NCI-H2196 (cell line): ENCODE measurements around the gene ALDH7A1.

Experiments used
- DNase-seq: peaks from one replicate; lab custom pipeline; 2025; ENCODE audit not compliant: unreplicated experiment; lab: John Stamatoyannopoulos, UW

The ALDH7A1 gene

DNA sequence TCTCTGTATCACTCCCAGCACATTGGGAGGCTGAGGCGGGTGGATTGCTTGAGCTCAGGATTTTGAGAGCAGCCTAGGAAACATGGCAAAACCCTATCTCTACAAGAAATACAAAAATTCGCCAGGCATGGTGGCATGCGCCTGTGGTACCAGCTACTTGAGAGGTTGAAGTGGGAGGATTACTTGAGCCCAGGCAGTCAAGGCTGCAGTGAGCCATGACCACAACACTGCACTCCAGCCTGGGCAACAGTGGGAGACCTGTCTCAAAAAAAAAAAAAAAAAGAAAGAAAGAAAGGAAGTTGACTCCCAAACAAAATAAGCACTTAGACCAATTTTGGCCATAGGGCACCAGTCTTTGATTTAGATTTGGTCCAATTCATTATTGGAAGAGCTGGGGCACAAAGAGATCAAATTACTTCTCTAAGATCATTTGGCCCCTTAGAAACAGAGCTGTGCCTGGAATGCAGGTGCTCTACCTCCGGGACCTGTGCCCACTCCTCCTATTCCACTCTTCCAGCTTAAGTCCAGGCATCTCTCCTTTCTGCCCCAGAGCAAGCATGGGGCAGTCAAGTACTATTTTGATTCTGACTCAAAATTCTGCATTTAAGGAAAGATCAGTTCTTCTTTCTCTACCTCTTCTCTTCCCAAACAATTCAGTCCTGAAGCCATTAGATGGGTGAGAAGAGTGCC is 59.0 kb downstream of the ALDH7A1 start:
- DNase-seq = no peak

DNA sequence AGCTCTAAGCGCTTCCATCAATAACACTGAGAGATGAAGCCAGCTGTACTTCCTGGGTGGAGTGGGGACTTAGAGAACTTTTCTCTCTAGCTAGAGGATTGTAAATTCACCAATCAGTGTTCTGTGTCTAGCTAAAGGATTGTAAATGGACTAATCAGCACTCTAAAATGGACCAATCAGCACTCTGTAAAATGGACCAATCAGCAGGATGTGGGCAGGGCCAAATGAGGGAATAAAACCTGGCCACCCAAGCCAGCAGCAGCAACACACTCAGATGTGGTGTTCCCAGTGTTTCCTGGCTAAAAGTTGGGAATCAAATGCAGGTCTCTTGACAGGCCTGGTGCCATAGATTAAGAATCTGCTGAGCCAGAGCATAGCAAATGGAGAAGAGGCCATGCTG is 60.5 kb downstream of the ALDH7A1 start:
- DNase-seq = no peak

GRCh38 chr5:126531543-126532120 is 63.4 kb downstream of the ALDH7A1 start:
- DNase-seq = no peak

GRCh38 chr5:126527892-126528291 is 67.1 kb downstream of the ALDH7A1 start:
- no peak for DNase-seq

DNA sequence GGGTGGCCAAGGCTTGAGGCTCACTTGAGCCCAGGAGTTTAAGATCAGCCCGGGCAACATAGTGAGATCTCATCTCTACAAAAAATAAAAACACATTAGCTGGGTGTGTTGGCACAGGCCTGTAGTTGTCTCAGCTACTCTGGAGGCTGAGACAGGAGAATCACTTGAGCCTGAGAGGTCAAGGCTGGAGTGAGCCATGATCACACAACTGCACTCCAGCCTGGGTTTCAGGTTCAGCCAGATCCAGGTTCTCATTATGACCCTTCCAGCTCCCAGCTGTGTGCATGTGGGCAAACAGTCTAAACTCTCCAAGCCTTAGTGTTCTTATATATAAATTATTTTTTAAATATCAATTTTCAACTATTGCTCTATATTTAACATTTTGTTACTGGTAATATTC is 67.9 kb downstream of the ALDH7A1 start:
- no peak for DNase-seq

GRCh38 chr5:126526493-126526892 is 68.5 kb downstream of the ALDH7A1 start:
- DNase-seq = no peak

- no peak for DNase-seq
Observed at GRCh38 chr5:126525630-126526245, 69.3 kb downstream of the ALDH7A1 start.

- no peak for DNase-seq
Observed at GRCh38 chr5:126523818-126524510, 71.1 kb downstream of the ALDH7A1 start.

GRCh38 chr5:126521130-126521529 is 73.9 kb downstream of the ALDH7A1 start:
- no peak for DNase-seq

DNA sequence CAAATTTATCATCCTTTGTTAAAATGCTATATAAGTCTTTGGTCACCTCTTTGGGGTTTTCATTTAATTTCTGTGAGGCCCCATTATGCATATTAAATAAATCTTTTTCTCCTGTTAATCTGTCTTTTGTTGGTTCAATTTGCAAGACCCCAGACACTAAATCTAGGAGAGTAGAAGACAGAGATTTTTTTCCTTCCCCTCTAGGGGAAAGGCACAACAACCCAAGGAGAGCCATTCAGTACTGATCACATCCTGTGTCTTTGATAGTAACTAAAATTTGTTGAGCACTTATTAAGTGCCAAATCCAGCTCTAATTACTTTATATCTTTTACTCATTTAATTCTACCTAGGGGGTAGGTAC is 74.4 kb downstream of the ALDH7A1 start:
- DNase-seq = no peak

GRCh38 chr5:126519637-126520592 is 75.1 kb downstream of the ALDH7A1 start:
- peak; percentile 47 for DNase-seq

DNA sequence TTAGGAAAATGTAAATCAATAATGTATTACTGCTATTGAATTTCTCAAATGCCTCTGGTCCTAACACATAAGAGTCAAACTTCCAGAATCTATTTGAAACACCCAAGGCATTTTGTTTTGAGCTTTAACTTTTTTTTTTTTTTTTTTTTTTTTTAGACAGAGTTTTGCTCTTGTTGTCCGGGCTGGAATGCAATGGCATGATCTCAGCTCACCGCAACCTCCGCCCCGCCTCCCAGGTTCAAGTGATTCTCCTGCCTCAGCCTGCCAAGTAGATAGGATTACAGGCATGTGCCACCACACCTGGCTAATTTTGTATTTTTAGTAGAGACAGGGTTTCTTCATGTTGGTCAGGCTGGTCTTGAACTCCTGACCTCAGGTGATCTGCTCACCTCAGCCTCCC is 75.8 kb downstream of the ALDH7A1 start:
- DNase-seq = peak; percentile 48

DNA sequence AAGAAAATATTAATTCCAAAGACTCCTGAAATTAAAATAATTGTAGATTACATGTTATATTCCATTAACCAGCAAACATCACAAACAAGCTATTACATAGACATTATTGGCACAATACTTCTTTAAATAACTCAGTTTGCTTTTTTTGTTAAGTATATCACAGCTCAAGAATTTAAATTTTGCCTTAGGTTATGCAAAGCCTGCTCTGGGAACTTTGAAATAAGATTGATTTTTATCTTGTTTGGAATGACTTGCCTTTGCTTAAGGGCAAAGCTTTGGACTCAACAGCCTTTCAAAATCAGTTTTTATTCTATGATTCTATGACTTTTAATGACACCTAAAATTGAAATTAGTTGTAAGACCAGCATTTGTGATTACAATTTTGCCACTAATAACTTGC is 78.2 kb downstream of the ALDH7A1 start:
- no peak for DNase-seq

- peak; percentile 37 for DNase-seq
Observed at GRCh38 chr5:126516133-126516532, 78.9 kb downstream of the ALDH7A1 start.

DNA sequence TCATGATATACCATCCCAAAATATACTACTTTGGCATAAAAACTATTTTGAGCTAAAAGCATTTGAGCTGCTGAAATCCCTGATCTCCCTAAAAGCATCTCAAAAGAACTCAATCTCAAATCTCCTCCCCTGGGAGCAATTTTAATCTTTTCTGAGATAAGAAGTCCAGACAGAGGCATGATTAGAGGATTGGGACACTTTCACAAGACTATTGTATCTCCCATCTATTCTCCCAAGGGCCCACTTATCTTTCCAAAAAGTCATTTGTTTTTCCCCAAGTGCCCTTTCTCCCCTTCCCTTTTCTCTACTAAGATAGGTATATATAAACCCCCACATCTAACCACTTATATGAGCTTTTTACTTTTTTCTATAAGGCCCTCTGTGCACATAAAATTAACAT is 79.7 kb downstream of the ALDH7A1 start:
- DNase-seq = no peak

- DNase-seq = no peak
Observed at GRCh38 chr5:126514558-126515141, 80.4 kb downstream of the ALDH7A1 start.

GRCh38 chr5:126514131-126514557 is 80.9 kb downstream of the ALDH7A1 start:
- no peak for DNase-seq

- no peak for DNase-seq
Observed at GRCh38 chr5:126513703-126514102, 81.3 kb downstream of the ALDH7A1 start.

DNA sequence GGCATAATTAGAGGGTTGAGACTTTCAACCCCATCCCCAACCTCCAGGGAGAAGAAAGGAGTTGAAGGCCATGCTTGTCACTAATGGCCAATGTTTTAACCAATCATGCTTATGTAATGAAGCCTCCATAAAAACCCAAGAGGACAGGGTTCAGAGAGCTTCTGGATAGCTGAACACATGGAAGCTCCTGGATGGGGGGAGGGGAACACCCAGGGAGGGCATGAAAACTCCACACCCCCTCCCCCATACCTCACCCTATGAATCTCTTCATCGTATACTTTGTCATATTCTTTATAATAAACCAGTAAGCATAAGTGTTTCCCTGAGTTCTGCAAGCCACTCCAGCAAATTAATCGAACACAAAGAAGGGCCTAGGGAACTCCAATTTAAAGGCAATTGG is 81.7 kb downstream of the ALDH7A1 start:
- no peak for DNase-seq

- no peak for DNase-seq
Observed at GRCh38 chr5:126512451-126512850, 82.6 kb downstream of the ALDH7A1 start.

GRCh38 chr5:126511961-126512360 is 83.1 kb downstream of the ALDH7A1 start:
- DNase-seq = no peak
